GM10847 (cell line): Measurements from ENCODE around the gene FGF12.

ENCODE experiments used
- POLR2A ChIP-seq: IDR thresholded peaks from 2 replicates; pipeline ENCODE4 v1.6.1; 2011; ENCODE audit not compliant: insufficient read length; ENCODE audit errors: extremely low read depth

FGF12 gene

DNA sequence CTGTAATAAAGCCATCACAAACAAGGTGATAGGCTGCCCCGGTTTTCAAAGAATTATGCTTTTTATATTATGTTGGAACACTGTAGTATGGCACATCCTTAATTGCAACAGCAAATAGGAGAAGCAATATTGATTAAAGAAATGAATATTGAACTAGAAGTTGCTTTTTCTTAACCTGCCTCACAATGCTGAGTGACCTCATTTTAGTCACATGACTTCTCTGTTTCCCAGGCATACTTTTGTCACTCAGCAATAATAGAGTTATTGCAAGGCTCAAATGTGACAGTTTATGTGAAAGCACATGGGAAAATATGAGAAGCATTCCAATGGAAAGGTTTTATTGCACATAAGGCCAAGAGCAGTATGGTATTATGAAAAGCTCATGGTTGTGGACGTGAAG is 400.7 kb downstream of the FGF12 start:
- TF ChIP-seq POLR2A: no peak

DNA sequence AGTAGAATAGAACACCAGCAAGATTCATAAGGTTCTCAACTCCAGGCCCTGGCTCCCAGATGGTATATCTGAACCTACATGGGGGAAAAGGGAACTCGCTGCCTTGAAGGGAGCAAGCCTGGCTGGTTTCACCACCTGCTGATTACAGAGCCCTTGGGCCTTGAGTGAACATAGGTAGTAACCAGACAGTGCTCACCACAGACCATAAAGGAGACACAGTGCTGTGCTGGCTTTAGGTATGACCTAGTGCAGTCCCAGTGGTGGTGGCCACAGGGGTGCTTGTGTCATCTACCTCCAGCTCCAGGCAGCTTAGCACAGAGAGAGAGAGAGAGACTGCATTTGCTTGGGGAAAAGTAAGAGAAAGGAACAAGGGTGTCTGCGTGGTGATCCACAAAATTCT is 409.8 kb downstream of the FGF12 start:
- TF ChIP-seq POLR2A: no peak

DNA sequence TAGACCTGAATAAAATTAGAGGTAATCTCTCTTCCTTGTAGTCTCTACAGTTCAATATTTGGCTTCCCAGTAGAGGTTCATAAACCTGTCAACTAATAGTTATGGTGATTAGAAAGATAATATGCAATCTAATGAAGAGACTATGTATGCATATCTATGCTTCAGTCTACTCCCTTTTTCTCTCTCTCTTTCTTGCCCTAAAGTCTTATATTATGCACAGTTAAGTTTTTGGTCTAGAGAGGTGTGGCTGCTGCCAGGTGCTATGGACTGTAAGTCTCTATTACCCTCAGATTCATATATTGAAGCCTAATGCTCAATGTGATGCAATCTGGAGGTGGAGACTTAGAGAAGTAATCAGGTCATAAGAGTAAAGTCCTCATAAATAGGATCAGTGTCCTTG is 413.7 kb downstream of the FGF12 start:
- no peak for TF ChIP-seq POLR2A

DNA sequence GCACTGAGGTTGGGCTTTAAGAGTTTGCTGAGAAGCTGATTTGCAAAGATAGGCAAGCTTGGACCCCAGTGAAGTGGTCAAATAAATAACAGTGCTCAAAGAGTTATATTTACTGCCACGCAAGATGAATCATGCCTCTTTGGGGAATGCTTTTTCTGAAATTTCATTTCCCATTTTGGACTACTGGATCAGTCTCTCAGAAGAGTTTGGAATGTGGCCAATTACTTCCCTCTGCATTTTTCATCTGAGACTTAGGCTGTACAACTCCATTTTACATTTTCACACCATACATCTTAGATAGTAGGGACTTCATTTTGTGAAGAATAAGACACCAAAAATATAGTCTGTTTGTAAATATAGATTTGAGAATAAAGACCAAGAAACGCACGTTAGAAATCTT is 419.7 kb downstream of the FGF12 start:
- no peak for TF ChIP-seq POLR2A

DNA sequence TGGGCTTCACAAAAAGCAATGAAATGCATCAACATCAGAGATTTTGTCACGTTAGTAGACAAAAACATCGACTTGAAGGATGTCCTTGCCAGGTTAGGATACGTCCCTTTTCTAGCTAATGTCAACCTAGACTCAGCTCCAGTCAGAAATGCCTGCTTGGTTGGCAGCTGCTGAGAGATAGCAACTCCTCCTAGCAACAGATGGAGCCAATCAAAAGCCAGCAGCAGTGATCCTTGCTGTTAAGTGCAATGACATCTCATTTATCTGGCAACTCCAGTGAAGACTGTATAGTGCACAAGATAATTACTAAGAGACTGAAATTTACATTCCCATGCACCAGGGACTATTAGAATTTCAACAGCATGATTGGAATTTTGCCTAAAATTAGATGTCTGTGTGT is 424.1 kb downstream of the FGF12 start:
- no peak for TF ChIP-seq POLR2A

DNA sequence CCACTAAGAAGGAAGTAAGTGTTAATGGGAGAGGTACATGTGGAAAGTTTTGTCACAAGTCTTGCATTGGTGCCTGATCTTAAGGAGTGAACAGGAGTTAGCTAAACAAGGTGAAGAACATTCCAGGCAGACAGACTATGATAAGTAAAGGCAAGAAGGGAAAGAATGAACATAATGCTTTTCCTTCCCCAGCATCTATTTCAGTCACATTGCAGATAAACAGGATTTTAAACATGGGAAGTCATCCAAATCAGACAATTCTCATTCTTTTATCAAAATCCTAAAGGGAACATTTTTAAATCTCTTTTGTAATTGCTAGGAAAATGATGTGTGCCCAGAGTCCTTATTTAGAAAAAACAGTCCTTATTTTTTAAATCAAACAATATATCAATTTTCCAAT is 424.6 kb downstream of the FGF12 start:
- no peak for TF ChIP-seq POLR2A

DNA sequence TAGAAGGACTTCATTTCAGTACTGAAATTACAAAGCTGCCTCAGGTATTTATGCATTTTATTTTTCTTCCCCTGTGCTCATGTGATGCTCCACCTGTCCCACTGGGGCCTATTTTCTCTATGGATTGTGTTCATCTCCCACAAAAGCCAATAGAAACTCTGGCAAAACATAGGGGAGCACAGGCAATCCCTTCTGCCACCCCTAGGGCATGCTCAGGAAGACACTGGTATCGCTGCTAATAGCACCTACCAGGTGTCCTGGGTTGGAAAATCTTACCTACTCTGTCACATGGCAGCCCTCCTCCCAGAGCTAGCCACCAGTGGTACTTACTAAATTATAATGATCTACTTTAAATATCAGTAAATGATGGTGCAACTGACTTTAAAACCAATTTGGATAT is 427.4 kb downstream of the FGF12 start:
- TF ChIP-seq POLR2A: no peak

DNA sequence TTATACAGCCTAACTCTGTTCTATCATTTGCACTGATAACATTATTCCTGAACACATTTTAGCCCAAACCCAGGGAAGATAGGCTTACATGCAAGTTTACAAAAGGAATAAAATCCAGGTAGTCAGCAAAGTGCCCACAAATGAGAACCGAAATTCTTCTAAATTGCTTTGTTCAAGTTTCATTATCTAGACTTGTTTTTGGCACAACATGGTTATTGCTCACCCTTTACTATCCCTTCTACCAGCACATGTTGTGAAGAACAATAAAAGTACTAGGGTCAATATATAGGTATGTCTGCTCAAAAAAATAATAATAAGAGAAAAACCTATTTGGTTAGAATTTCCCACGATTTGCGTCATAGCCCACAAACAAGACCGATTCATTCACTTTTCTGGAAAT is 430.5 kb downstream of the FGF12 start:
- no peak for TF ChIP-seq POLR2A

DNA sequence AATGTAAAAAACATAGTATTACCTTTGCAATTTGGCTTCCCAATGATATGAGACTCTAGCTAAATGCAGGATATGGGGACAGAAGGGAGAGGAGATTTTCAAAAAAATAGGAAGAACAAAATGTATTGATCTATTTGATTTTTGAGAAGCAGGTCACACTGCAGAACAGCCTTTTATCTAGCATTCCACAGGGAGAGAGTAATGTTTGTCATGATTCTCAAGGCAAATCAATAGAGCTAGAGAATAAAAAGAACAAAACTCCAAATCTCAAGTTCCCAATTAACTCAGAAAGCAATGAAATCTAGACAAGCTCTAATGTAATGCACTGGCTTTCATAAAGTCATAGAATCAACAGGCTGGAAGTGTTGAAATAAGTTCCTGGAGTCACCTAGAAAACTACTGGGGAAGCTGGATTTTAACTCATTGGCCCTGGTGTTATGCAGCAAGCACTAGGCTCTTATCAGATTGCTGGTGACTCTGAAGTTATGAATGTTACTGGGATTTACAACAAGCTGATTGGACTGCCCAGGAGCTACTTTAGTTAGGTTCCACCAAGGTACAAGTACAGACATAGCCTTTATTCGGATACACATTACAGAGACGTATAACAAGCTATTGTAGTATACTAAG is 442.8 kb downstream of the FGF12 start:
- no peak for TF ChIP-seq POLR2A

DNA sequence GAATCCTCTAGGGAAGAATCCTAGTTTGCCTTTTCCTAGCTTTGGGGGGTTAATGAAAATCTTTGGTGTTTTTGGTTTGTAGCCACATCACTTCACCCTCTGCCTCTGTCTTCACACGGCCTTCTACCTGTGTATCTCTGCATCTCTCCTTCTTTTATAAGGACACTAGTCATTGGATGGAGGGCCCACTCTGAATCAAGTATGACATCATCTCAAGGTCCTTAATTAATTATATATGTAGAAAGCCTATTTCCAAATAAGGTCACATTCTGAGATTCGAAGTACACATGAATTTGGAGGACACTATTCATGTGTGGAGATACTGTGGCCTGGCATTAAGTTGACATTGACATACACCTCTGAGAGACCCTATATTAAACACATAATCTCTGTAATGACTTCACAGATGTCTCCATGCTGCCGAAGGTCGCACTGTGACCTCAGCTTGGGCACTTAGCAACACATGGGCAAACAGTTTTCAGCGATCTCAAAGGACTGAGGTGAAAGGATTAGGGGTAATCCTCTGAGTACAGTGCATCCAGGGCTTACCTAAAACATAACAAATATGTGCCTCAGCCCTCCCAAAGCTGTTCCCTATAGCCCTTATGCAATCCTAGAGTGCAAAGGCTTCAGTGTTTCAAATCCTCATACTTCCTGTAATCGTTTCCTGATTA is 446.0 kb downstream of the FGF12 start:
- TF ChIP-seq POLR2A: no peak

DNA sequence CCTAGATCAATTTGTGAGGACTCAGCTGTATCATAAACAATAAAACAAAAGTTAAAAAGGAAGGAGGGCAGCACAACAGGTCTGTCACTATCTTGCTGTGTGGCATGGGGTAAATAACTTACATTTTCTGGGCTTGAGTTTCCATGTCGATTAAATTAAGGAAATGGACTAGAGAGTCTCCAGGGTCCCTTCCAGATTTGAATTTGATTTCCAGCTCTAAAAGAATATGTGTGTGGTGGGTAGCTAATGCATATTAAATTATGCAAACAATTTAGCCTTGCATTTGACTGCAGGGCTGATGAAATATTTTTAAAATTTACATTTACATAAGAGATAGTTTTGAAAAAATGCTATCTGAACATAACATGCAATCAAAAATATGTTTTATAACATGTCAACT is 447.7 kb downstream of the FGF12 start:
- TF ChIP-seq POLR2A: no peak

DNA sequence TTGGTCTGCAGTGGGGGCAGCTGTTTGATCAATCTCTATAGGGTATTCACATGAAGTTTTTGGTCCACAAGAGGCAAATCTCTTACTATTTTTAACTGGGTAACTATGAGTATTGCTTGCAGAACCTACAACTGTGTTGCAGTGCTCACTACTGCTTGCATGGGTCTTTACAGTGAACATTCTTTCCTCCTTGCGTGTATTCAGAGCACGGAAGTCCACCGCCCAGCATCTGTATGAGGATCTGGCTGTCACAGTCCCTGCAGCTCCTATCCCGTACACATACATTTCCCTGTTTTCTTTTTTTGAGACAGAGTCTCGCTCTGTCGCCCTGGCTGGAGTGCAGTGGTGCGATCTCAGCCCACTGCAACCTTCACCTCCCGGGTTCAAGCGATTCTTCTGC is 449.9 kb downstream of the FGF12 start:
- TF ChIP-seq POLR2A: no peak

DNA sequence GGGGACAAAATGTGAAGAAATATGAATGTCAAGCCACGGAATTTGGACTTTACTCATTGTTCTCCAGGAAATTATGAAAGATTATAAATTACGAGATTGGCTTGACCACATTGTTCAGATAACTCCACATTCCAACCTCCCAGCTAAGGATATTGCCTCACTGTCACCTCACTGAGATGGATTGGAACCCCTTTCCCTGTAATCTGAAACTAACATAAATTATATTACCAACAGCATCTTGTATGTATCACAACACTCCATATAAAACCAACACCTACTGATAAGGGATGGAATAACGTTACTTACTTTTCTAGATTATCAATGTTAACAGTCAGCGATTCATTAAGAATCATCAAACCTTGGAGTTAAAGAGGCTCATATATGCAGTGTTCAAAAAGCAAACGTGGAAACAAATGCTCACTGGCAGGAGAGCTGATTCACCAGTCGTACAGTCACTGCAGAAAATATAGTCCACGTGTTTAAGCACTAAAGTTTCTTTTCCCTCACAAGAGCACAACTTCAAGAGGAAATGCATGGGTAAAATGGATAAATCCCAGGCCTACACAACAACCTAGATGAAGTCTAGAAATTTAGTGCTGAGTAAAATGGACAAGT is 451.5 kb downstream of the FGF12 start:
- no peak for TF ChIP-seq POLR2A

DNA sequence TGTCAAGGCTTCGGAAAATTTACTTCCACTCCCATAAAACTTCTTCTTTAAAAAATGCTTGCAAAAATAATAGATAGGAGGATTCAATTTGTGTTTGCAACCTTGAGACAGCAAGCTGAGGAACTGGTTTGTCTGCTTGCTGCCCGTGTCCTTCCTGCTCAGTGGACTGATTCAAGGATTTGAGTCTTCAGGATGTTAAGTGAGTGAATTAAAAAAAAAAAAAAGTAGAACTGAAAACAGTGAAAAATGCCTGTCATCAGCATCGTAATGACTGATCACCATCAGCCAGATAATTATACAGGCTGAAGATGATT is 453.7 kb downstream of the FGF12 start:
- TF ChIP-seq POLR2A: no peak

DNA sequence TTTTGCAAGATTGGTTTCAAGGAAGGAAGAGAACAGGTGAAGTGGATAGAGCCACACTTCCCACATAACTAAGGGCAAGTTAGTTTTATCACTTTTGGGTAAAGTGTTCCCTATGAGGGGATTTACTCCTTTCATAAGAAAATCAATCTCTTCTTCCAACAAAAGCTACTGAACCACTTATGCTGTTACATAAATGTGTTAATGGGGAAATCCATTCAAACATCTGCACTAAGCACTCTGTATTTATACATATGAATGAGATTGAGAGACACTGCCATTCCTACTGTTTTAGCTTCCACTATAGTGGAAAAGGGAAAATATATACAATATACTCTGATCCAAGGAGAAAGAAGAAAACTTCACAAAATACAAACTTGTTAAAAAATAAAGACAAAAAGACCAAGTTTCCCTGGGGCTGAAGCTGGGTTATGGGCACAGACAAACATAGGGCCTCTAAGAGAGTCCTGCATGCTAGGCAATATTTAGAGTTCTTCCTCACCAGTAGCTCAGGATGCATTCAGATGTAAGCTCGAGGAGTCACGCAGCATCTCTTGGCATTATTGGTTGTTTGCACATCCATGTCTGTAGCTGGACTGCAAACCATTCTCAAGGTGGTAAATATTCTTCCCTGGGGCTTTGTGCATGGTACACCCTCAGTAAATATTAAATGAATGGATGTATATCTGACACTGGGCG is 454.2 kb downstream of the FGF12 start:
- TF ChIP-seq POLR2A: no peak

DNA sequence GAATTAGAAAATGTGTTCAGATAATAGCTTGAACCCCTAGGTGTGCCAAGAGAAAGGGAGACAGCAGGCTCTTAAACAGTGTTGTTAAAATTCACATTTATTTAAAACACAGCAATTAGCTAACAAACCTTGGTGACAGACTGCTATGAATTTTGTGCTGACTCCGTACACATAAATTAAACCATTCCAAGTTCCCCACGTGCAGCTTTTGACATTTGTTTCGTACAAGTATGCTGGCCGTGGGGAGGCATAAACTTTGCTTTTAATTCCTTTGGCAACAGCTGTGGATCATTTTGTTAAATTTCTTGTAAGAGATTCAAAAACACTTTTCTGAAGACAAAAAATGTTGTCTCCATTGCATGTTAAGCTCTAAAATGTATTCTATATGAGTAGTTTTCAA is 465.3 kb downstream of the FGF12 start:
- no peak for TF ChIP-seq POLR2A
